HG02943 (cell line): ENCODE results near the gene HEATR3.

ENCODE experiments used
- ATAC-seq: cut with Tn5 transposase; IDR thresholded peaks from one replicate; pipeline ENCODE4 v1.9.1; 2021; ENCODE audit warnings: mild to moderate bottlenecking, low read depth, moderate library complexity; ENCODE audit not compliant: unreplicated experiment

Gene HEATR3

DNA sequence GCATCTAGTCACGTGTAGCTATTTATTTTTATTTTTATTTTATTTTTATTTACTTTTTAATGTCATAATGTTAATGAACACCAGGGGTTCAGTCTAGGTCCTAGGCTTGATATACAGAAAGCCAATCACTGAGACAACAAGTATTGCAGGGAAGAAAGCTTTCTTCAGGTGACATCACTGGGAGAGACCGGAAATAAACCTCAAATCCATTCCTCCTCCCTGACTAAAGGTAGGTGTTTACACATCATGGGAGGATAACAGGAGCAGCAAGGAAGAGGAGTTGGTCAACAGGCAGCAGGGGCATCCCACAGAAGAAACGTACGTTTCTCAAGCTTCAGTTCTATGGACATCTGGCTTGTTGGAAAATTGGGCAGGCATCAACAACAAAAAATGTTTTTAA lies 9.5 kb upstream of the HEATR3 start:
- ATAC-seq, result no peak

DNA sequence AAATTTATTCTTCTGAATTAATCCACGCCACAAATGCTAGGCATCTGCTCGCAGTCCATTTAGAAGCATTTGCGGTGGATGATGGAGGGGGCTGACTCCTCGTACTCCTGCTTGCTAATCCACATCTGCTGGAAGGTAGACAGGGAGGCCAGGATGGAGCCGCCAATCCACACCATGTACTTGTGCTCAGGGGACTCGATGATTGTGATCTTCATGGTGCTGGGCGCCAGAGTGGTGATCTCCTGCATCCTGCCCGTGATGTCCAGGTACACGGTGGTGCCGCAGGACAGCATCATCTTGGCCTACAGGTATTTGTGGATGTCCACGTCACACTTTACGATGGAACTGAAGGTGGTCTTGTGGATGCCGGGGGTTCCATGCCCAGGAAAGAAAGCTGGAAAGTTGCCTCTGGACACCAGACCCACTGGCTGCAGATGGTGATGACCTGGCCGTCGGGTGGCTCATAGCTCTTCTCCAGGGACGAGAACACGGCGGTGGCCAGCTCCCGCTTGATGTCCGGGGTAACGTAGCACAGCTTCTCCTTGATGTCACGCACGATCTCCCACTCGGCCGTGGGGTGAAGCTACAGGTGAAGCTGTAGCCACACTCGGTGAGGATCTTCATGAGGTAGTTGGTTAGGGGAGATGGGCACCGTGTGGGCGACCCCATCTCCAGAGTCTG lies 7.5 kb upstream of the HEATR3 start:
- no peak for ATAC-seq

DNA sequence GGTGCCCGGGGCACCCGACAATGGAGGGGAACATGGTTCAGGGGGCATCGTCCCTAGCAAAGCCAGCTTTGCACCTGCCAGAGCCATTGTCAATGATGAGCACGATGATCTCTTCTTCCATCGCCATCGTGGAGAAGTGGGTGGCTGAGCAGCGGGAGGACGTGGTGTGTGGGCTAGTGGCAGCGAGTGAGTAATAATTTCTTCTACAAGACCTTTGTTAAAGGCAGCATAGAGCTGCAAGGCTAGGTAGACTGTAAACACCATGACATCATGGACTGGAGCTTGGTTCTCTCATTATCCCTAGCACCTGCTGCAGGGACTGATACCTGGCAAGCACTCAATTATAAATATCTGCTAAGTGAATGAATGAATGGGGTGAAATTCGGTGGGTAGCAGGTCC lies 6.7 kb upstream of the HEATR3 start:
- no peak for ATAC-seq

DNA sequence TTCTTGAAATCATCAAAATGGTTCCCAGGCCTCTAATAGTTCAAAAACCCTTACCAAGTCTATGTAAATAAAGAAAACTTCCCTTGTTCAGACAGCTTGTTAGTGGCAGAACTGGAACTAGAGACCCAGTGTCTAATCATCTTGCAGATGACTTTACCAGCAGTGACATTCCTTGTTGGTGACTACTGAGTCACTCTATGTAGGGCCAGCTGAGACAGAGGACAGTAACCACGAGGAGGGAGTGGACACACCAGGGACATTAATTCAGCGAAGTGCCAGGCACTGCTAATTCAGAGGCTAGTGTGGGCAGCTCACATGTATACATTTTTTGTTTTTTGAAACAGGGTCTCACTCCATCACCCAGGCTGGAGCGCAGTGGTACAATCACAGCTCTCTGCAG lies 6.1 kb upstream of the HEATR3 start:
- no peak for ATAC-seq

DNA sequence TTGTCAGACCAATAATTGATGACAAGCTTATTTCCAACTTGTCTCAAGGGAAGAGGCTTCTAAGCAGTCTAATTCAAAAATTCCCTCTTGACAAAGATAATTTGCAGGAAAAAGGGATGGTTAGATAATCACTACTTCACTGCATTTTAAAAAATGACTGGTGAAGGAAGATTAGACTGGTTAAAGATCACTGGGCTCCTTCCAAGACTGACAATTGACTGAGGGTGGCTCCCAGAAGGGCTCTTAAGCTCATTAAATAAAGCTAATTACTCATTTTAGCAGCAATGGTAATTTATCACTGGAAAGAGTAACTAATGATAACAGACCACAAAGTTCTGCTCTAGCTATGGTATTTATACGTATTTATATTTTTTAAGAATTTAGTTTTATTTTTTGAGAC lies 4.4 kb upstream of the HEATR3 start:
- no peak for ATAC-seq

DNA sequence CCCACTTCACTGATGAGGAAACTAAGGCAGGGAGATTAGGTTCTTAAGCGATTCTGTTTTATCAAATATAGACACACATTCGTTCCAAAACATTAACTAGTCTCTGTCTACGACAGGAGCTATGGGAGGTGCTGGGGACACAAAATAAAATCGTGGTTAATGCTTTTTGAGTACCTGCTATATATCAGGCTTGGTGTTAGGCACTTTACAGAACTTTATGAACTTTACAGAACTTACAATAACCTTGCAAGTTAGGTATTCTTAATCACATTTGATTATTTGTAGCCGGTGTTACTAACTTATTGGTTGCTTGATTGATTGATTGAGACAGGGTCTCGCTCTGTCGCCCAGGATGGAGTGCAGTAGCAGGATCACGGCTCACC lies 538 bp upstream of the HEATR3 start:
- ATAC-seq, result no peak

DNA sequence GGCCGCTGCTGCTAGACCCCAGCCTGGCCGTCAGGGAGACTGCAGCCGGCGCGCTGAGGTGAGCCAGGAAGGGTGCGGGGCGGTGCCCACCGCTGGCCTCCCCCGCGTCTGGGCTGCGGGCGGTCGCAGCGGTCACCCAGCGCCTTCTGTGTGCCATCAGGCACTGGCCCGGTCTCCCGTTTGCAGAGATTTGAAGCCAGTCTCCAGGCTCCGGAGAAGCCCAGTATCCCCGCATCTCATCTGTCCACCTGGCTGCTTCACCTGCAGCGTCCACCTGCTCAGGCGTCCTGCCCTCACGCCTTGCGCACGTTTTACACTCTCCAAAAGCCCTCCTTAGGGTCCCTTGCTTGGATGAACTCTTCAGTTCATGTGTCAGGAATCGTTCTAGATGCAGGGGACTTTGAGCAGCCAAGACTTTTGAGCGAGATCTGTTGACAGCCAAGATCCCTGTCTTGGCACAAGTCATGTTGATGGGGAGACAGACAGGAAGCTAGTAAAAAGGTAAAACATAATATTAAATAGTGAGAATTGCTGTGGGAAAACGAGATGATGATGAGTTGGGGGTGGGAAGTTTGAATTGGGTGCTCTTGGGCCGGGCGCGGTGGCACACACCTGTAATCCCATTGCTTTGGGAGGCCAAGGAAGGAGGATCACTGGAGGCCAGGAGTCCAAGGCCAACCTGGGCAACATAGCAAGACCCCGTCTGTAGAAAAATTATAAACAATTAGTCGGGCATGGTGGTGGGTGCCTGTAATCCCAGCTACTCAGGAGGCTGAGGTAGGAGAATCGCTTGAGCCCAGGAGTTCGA lies 916 bp downstream of the HEATR3 start:
- ATAC-seq, result no peak

DNA sequence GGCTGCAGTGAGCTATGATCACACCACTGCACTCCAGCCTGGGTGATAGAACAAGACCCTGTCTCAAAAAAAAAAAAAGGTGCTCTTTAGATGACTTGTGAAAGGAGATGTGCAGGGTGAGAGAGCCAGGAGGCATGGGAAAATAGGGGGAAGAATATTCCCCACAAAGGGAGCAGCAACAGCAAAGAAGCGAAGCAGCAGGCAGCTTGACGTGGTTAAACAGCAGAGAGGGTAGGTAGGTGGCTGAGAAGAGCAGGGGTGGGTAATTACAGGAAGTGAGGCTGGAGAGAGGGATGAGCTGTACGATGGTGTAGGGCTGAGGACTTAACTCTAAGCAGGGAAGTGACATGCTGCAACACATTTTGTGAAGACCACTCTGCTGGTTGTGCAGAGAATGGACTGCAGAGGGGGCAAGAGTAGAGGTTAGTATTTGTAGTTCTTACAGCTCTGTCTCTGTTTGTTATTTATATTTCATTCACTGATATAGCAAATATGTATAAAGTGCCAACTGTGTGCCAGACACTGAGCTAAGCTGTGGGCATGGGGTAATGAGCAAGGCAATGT lies 1.6 kb downstream of the HEATR3 start:
- no peak for ATAC-seq

DNA sequence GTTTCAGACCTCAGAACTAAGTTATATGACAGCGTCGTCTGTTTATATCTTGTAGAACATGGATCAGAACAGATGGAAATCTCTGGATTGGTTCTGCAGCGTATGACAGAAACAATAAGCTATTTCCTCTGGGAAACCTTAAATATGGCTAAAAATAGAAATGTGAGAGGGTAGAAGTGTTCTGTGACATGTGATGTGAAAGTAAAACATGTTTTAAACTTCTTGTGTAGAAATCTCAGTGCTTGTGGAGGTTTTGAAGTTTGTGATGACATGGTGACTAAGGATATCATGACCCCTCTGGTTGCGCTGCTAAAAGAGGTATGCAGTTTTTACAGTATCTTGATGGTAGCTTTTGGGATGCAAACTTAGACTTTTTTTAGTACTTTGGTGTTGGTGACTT lies 2.8 kb downstream of the HEATR3 start:
- ATAC-seq, result no peak

DNA sequence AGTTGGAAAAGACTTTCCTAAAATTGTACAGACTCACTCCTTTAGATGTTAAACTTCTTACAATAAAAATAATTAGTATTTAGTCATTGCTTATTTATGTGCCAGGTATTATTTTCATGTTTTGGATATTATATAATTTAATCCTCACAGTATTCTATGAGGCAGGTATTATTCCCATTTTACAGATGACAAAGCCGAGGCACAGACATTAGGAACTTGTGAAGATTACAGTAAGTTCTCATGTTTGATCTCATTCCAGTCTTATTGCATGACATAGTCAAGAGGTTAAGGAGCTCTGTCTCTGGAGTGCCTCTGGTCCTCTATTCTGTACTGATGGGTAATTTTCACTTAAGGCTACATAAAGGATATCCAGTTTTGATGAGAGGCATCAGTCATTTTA lies 3.3 kb downstream of the HEATR3 start:
- no peak for ATAC-seq

DNA sequence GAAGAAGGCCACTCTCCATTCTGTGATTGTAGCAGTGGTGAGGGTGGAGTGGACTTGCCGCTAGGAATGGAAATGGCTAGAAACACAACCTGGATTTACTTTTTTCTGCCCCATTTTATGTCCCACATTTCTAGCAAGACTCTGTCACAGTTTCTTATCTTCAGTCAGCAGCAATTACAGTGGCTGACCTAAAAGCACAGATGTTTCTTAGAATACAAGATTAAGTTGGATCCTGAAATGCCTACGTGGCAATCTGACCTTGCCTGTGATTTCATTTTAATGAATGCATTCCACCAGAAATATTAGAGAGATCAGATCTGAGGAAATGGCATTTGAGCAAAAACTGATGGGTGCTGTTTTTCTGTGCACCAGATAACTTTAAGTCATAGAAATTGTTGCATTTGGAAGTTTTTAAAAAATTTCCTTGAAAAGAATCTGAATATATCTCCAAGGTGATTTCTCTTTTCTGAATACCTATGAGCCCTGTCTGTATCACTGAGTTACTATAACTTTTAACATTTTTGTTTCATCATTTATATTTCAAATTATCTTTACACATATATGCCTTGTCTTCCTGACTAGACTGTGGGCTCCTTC lies 5.4 kb downstream of the HEATR3 start:
- ATAC-seq, result no peak

DNA sequence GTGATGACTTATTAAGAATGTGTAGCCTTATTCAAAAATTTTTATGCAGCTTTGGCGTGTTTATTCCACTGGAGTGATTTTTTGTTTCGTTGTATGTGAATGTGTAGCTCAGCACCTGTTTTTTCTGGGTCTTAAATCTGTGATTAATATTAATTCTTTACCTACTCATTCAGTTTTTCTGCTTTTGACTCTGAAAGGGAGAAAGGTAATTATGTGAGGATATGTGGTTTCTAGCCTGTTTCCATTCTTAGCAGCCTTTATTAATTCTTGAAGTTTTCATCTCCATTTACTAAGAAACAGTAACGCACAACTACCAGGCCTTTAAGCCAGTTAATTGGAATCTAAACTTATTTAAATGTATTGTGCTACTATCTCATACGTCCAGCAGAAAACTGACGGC lies 7.0 kb downstream of the HEATR3 start:
- ATAC-seq, result no peak

DNA sequence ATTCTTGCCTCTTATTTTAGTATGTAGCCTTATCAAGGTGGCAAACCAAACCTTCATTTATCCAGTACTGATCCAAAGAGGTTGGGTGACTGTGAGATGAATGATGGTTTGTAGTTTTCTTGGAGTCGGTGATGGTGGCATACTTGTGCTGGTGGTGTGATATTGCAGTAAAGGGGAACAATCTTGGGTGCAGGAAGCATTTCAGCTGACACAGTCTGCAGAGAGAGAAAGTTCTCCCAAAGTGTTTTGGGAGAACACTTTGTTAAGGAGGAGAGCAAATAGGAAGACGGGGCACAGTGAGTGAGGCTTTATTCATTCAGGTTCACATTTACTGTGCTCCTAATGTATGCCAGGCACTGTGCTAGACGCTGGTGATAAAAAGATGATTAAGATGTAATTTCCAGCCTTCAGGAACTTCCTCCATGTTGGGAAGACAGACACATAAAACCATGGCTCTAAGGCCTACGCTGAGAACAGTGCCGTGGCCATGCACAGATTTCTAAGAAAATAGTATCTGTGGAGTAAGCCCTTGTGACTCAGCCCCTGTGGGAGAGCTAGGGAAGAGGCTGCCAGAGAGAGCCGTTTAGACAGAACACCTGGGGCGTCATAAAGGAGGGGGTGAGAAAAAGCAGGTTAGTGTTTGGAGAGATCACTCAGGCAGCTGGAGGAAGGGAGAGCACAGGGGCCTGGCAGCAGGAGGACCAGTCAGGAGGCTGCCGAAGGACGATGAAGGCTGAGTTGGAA lies 13.8 kb downstream of the HEATR3 start:
- no peak for ATAC-seq

DNA sequence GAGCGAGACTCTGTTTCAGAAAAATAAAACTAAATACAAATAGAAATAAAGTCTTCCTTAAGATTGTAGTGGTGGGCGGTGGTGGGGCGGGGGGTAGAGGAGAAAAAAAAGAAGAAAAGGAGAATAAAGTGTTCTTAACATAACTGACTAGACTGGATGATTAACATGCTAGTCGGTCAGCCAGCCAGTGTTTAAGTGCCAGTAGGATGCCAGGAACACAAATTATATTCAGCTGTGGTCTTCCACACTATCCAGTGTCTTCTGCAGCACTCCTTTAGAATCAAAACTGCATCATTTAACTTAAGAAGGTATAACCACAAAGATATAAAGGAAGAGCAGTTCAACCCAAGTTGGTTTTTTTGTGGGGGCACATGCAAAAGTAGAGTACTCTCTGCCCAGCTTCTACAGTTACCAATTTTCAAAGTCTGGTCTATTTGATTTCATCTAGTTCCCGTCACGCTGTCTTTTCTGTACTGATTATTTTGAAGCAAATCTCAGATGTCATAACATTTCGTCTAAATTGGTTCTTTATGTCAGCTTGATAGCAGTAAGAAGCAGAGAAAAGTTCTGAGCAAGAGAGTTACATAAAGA lies 15.8 kb downstream of the HEATR3 start:
- no peak for ATAC-seq

DNA sequence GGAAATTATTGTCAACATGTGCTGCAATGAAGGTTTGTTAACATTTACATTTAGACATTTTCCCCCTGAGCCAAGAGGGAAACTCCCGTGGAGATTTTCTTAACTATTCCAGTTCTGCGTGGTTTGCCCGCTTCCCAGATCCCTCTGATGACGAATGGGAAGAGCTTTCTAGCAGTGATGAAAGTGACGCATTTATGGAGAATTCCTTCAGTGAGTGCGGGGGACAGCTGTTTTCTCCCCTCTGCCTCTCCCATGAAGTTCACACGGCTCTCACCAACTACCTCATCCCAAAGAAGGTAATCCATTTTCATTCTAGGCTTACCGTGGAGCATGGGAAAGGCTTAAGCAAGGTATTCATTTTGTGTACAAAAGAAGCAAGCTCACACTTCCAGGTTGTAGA lies 18.2 kb downstream of the HEATR3 start:
- no peak for ATAC-seq

DNA sequence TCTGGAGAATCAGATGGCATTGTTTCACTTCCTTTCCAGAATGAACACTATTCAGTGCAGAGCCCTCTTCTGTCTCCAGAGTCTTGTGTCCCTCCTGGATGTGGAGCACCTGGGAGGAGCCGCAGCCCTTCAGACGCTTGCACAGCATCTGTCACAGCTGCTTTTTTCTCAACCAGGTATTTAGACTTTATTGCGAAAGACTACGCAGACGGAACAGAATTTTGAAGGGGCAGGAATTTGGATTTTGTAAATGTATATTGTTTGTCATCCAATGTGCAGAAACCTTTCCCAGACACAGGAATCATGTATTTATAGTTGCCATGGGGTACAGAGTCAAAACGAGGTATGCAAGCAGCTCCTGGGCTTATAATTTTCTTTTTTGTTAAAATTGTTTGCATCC lies 20.4 kb downstream of the HEATR3 start:
- ATAC-seq, result no peak

DNA sequence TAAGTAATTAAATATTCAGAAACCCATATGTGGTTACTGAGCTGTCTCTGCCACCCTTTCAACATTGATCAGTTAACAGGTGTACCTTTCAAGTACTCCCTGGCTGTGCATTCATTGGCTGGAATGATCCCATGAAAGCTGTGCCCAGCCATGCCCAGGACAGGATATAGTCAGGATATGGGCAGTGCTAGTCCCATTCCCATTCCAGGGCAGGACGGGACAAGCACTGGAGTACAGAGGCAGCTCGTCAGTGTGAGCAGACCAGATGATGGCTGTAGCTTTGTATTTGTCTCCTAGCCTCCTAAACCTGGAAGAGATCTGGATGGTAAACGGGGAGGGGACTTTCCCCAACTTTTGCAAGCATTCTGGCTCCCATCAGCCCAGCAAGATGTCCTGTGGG lies 22.5 kb downstream of the HEATR3 start:
- ATAC-seq, result no peak

DNA sequence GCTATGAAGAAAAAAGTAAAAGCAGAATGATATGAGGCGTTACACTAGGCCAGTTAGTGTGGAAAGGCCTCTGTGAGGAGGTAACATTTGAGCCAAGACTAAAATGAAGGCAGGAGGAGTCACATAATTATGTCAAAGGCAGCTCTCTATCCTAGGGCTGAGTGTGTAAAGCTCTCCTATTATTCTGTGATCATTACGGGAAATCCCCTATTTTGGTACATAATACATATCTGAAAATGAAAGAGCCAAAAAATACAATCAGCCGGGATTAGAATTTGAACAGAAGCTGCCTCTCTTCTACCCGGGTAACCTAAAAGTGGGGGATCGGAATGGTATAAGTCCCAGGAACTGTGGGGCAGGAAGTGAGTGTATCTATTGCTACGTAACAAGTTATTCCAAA lies 27.1 kb downstream of the HEATR3 start:
- no peak for ATAC-seq

DNA sequence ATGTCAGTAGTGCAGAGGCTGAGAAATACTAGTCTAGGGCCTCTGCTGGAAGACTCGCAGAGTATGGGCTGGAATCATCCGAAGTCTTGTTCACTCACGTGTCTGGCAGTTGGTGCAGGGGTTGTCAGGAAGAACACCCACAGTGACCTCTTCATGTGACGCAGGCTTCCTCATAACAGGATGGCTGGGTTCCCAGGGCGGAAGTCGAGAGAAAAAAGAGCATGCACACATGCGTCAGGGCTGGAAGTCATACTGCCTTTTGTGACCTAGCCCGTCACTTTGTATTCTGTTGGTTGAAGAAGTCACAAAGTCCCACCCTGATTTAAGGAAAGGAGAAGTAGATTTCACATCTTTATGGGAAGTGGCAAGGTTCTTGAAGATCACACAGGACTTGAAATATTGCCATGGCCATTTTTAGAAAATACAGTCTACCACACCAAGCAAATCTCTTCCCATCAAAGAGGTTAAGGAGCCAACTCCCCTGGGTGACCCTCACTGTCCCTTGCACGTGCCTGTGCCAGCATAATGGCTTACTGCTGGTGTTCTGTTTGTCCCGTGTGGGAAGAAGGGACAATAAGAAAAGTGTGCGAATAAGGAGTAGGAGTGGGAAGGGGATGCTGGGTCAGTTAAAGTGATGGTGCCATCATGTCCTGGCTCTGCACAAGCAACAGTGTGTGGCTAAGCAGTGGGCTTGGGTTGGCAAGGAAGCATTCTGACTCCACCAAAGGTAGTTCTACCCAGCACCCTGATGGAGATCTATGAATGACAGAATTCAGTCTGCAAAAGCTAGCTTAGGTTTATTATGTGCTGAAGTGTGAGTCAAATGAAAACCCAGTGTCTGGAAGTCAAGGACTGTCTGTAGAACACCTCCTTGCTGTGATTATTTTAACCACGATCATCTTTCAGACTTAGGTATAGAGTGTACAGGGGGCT lies 28.1 kb downstream of the HEATR3 start:
- ATAC-seq, result no peak
